Fibroblast of skin of left quadriceps (primary cell): ENCODE results near the gene UBE2N.
"Not testable (repeated sequence)": the region's sequence is repeated elsewhere in the genome, so short reads cannot be mapped to it uniquely, and the experiment has no call there.

Experiments used
- DNase-seq, 2 experiments: peaks; one replicate each; pipeline ENCODE4 v3.0.0-alpha.2; 2013; ENCODE audit warnings: low read depth in 2 of 2

Gene UBE2N

GRCh38 chr12:93443576-93443975 is 1.8 kb upstream of the UBE2N start:
- no peak for DNase-seq

- no peak for DNase-seq
Measured at GRCh38 chr12:93442411-93443340, 929 bp upstream of the UBE2N start.

GRCh38 chr12:93441081-93441616 is 598 bp downstream of the UBE2N start:
- DNase-seq, result no peak

- no peak for DNase-seq
Measured at GRCh38 chr12:93440043-93440835, 1.5 kb downstream of the UBE2N start.

- DNase-seq, result no peak
Measured at GRCh38 chr12:93438266-93439050, 3.3 kb downstream of the UBE2N start.

GRCh38 chr12:93434256-93434865 is 7.4 kb downstream of the UBE2N start:
- DNase-seq, result no peak

- not testable (repeated sequence) for DNase-seq
Measured at GRCh38 chr12:93432031-93432430, 9.7 kb downstream of the UBE2N start.

- no peak for DNase-seq
Measured at GRCh38 chr12:93430280-93430679, 11.5 kb downstream of the UBE2N start.

- no peak for DNase-seq
Measured at GRCh38 chr12:93429852-93430251, 11.9 kb downstream of the UBE2N start.

GRCh38 chr12:93429448-93429847 is 12.3 kb downstream of the UBE2N start:
- no peak for DNase-seq

- peak in 1 of 2 experiments; percentile 31 for DNase-seq
Measured at GRCh38 chr12:93427779-93428564, 13.8 kb downstream of the UBE2N start.

GRCh38 chr12:93426412-93426805 is 15.3 kb downstream of the UBE2N start:
- DNase-seq, result no peak

- DNase-seq, result no peak
Measured at GRCh38 chr12:93425736-93426411, 15.9 kb downstream of the UBE2N start.

GRCh38 chr12:93422050-93422449 is 19.7 kb downstream of the UBE2N start:
- DNase-seq, result no peak

GRCh38 chr12:93419388-93420034 is 22.2 kb downstream of the UBE2N start:
- no peak for DNase-seq

- DNase-seq, result no peak
Measured at GRCh38 chr12:93417967-93418480, 23.7 kb downstream of the UBE2N start.

- peak; percentile 77 to 83 for DNase-seq
Measured at GRCh38 chr12:93415723-93416464, 25.9 kb downstream of the UBE2N start.

- DNase-seq, result no peak
Measured at GRCh38 chr12:93413064-93413463, 28.7 kb downstream of the UBE2N start.
